SIG-M5 treated with dmso at 0.1 percent for 504 hours (cell line): ENCODE results near the gene EID3.

Experiments
- DNase-seq: peaks from one replicate; lab custom pipeline; 2025; ENCODE audit not compliant: unreplicated experiment; lab: John Stamatoyannopoulos, UW

EID3 gene

GRCh38 chr12:104333692-104334255 lies 30.2 kb downstream of the EID3 start:
- no peak for DNase-seq

GRCh38 chr12:104334581-104334980 lies 31.0 kb downstream of the EID3 start:
- no peak for DNase-seq

- DNase-seq: no peak
Measured at GRCh38 chr12:104336115-104336514, 32.6 kb downstream of the EID3 start.

GRCh38 chr12:104337030-104337558 lies 33.6 kb downstream of the EID3 start:
- no peak for DNase-seq

GRCh38 chr12:104339663-104340062 lies 36.1 kb downstream of the EID3 start:
- no peak for DNase-seq

- no peak for DNase-seq
Measured at GRCh38 chr12:104340177-104340576, 36.6 kb downstream of the EID3 start.

GRCh38 chr12:104340925-104341611 lies 37.5 kb downstream of the EID3 start:
- DNase-seq: no peak

GRCh38 chr12:104342147-104342546 lies 38.6 kb downstream of the EID3 start:
- DNase-seq: no peak

GRCh38 chr12:104342635-104343249 lies 39.2 kb downstream of the EID3 start:
- DNase-seq: peak; percentile 11

GRCh38 chr12:104344682-104345081 lies 41.1 kb downstream of the EID3 start:
- DNase-seq: no peak

- no peak for DNase-seq
Measured at GRCh38 chr12:104345234-104346066, 41.9 kb downstream of the EID3 start.

GRCh38 chr12:104347374-104348075 lies 44.0 kb downstream of the EID3 start:
- peak; percentile 19 for DNase-seq

GRCh38 chr12:104348283-104348993 lies 44.9 kb downstream of the EID3 start:
- no peak for DNase-seq

- no peak for DNase-seq
Measured at GRCh38 chr12:104348994-104349494, 45.5 kb downstream of the EID3 start.

GRCh38 chr12:104350211-104351056 lies 46.9 kb downstream of the EID3 start:
- DNase-seq: no peak

GRCh38 chr12:104351057-104351983 lies 47.8 kb downstream of the EID3 start:
- no peak for DNase-seq

- no peak for DNase-seq
Measured at GRCh38 chr12:104352106-104352713, 48.7 kb downstream of the EID3 start.
